GM12878 (cell line): Measurements from ENCODE around the gene RRH. TPM values are rescaled to one million over a fixed set of nuclear protein-coding genes. Genes with fewer than 3 reads are reported as not detected.

Experiments used
- ATAC-seq: fragments of 200-7000 bp; cut with Tn5 transposase; 3 replicates; pipeline ENCODE4 v1.9.1; 2020; ENCODE audit warnings: mild to moderate bottlenecking, moderate library complexity
- BruUV-seq: library from RNA; stranded (reverse); fragments of 400-500 nt; replicated peaks from 2 replicates; lab custom pipeline; 2021; lab: Mats Ljungman, UMichigan
- CTCF ChIA-PET: fragments of 300-600 bp; sonication (Branson Sonifier 250); formaldehyde crosslinking; extraction: SDS; loops from one replicate; lab custom pipeline; 2021; ENCODE audit warnings: inconsistent platforms; lab: Yijun Ruan, JAX
- POLR2A ChIA-PET: fragments of 350-600 bp; formaldehyde crosslinking; extraction: SDS; loops from one replicate; lab custom pipeline; 2021; ENCODE audit warnings: inconsistent platforms; lab: Charles Lee
- RAD21 ChIA-PET: fragments of 300-600 bp; sonication (Branson Sonifier 250); formaldehyde crosslinking; loops from one replicate; lab custom pipeline; 2023; ENCODE audit warnings: antibody characterized with exemption; ENCODE audit not compliant: unreplicated experiment; lab: Charles Lee
- SMC1A ChIA-PET: fragments of 300-600 bp; sonication (Branson Sonifier 250); formaldehyde crosslinking; loops from one replicate; lab custom pipeline; 2023; ENCODE audit not compliant: unreplicated experiment, uncharacterized antibody; lab: Charles Lee
- DNase-seq: peaks from one replicate; pipeline ENCODE4 v3.0.0-alpha.2; 2011; ENCODE audit warnings: low read depth, low spot score
- FAIRE-seq: peaks from 3 replicates; lab custom pipeline; 2011; peaks lifted over from hg19 to GRCh38; lab: Jason Lieb, UNC
- H2AFZ ChIP-seq: 2 replicates; pipeline ENCODE4 v1.6.0; 2011; ENCODE audit warnings: low read depth, low read length, control low read depth; ENCODE audit not compliant: control insufficient read depth
- H3K27ac ChIP-seq: 2 replicates; pipeline ENCODE4 v1.5.1; 2011; ENCODE audit warnings: control low read depth; ENCODE audit not compliant: control insufficient read depth, insufficient read depth
- H3K27me3 ChIP-seq, 2 experiments: replicated peaks in 1 of 2; 2 replicates each; pipeline versions ENCODE4 v1.6.0 to v1.6.1; 2011; ENCODE audit warnings: low read length in 1 of 2; ENCODE audit not compliant: control insufficient read depth in 2 of 2, insufficient read depth in 2 of 2
- H3K36me3 ChIP-seq, 2 experiments: 2 replicates each; pipeline ENCODE4 v1.5.1; 2011; ENCODE audit warnings: low read length in 1 of 2; ENCODE audit not compliant: control insufficient read depth in 2 of 2, insufficient read depth in 2 of 2
- H3K4me1 ChIP-seq: 2 replicates; pipeline ENCODE4 v1.6.1; 2011; ENCODE audit warnings: mild to moderate bottlenecking, low read length, moderate library complexity, mixed read lengths; ENCODE audit not compliant: control insufficient read depth, insufficient read depth
- H3K4me2 ChIP-seq: 2 replicates; pipeline ENCODE4 v1.6.0; 2011; ENCODE audit warnings: control low read depth; ENCODE audit not compliant: control insufficient read depth, insufficient read depth
- H3K4me3 ChIP-seq: fragments of 200-600 bp; sonication (generic); 2 replicates; pipeline ENCODE4 v1.5.1; 2016
- H3K79me2 ChIP-seq: 2 replicates; pipeline ENCODE4 v1.6.0; 2011; ENCODE audit warnings: low read length; ENCODE audit not compliant: control insufficient read depth, insufficient read depth
- H3K9ac ChIP-seq: 2 replicates; pipeline ENCODE4 v1.8.0; 2011; ENCODE audit warnings: low read length, control low read depth, mixed read lengths; ENCODE audit not compliant: control insufficient read depth, insufficient read depth
- H3K9me3 ChIP-seq: replicated peaks from 3 replicates; pipeline ENCODE4 v1.5.1; 2011; ENCODE audit warnings: mild to moderate bottlenecking, low read length; ENCODE audit not compliant: control insufficient read depth, insufficient read depth
- H4K20me1 ChIP-seq: 2 replicates; pipeline ENCODE4 v1.6.0; 2011; ENCODE audit not compliant: control insufficient read depth, insufficient read depth
- MTA2 ChIP-seq: fragments of 450-650 bp; IDR thresholded peaks from 2 replicates; pipeline ENCODE4 v1.6.1; 2016; ENCODE audit warnings: low read depth, mild to moderate bottlenecking, moderate library complexity
- NFXL1 ChIP-seq: fragments of 450-650 bp; IDR thresholded peaks from 2 replicates; pipeline ENCODE4 v1.6.1; 2017; ENCODE audit warnings: antibody characterized with exemption, mild to moderate bottlenecking, borderline replicate concordance
- NFYA ChIP-seq: IDR thresholded peaks from 2 replicates; pipeline ENCODE4 v1.6.1; 2011; ENCODE audit warnings: low read depth, mild to moderate bottlenecking, low read length, improper control_type of control experiment, borderline replicate concordance
- ZNF217 ChIP-seq: fragments of 450-650 bp; IDR thresholded peaks from 2 replicates; pipeline ENCODE4 v1.6.1; 2017; ENCODE audit warnings: antibody characterized with exemption, mild to moderate bottlenecking
- WGBS: methylation state at CpG from one replicate; pipeline ENCODE4 v1.1.6; 2016; ENCODE audit warnings: low lambda C conversion rate; ENCODE audit not compliant: insufficient replicate concordance, insufficient coverage; ENCODE audit errors: missing lambda C conversion rate; 5-methylcytosine and 5-hydroxymethylcytosine counted together
- in situ Hi-C: fragments of 300-500 bp; cut with MboI; formaldehyde crosslinking; loops from 9 replicates; pipeline ENCODE4 v1.14.3; 2018; ENCODE audit warnings: mixed read lengths
- intact Hi-C: fragments of 100-400 bp; cut with micrococcal nuclease; formaldehyde crosslinking; loops from one replicate; pipeline ENCODE4 v1.14.2; 2022; ENCODE audit not compliant: unreplicated experiment
- polyA plus RNA-seq, 11 experiments: library from polyadenylated mRNA; depleted of rRNA in 4 of 11; unstranded in 6 of 11; stranded (reverse) in 5 of 11; fragments of >200 nt; fragmentation: Nextera tagmentation in 4 of 11; fragmentation: Illumina TruSeq in 1 of 11; extraction: Ambion mirVana in 4 of 11; extraction: Trizol in 1 of 11; gene quantifications; 1 replicate in 1 of 11; 2 replicates in 10 of 11; pipeline versions ENCODE4 v1.2.1 to v1.2.3, GENCODE V29; 2011 to 2016; ENCODE audit warnings: inconsistent platforms in 2 of 11, missing spikeins in 2 of 11, low read depth in 1 of 11
- total RNA-seq, 4 experiments: library from RNA; depleted of rRNA in 3 of 4; stranded (reverse); fragments of >200 nt in 3 of 4; fragmentation: Illumina TruSeq in 1 of 4; extraction: Trizol in 1 of 4; gene quantifications; 2 replicates each; pipeline versions ENCODE4 v1.2.1 to v1.2.3, GENCODE V29; 2013 to 2021
- TF ChIP-seq, protein P1 (sequence below): fragments of 150-350 bp; IDR thresholded peaks from 2 replicates; pipeline ENCODE4 v1.6.1; 2014; ENCODE audit warnings: mild to moderate bottlenecking, low read depth, low read length
- TF ChIP-seq, protein P2 (sequence below): fragments of 450-650 bp; conservative IDR thresholded peaks from 2 replicates; pipeline ENCODE4 v1.6.1; 2017; ENCODE audit warnings: mild to moderate bottlenecking, moderate library complexity

RRH gene
- total and polyA plus RNA-seq, 10 of the 15 experiments (the other 5 are each of a cell fraction or from before 2014, with no cell fraction given), result 0.06 to 0.24 (median 0.12) TPM; not detected in 6

DNA sequence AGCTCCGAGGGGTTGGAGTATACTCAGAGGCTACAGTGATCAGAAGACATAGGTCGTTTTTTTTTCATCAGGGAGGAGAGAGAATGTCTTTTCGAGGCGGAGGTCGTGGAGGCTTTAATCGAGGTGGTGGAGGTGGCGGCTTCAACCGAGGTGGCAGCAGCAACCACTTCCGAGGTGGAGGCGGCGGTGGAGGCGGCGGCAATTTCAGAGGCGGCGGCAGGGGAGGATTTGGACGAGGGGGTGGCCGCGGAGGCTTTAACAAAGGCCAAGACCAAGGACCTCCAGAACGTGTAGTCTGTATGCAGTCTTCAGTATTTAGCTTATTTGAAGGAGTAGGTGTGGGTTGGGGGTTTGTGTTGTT is 11.7 kb upstream of the RRH start:
- BruUV-seq, result no TSS peak
- Histone ChIP-seq H2AFZ (peak overlapping the region; percentile 97), H3K27ac (peak overlapping the region; percentile 91), H3K4me3 (peak overlapping the region; percentile 96), H3K9ac (peak overlapping the region; percentile 89), H3K4me1 (no peaks in the 10 kb centered on the region), H3K9me3 (no peaks in the 10 kb centered on the region), H3K27me3 (no peaks in the 10 kb centered on the region), H3K4me2 (peak overlapping the region; percentile 80), H3K79me2 (peaks cover 27% of the 10 kb centered on the region), H3K36me3 (peaks cover 0 to 2% of the 10 kb centered on the region in 2 experiments; a peak in 3 of 4 replicates), H4K20me1 (no peaks in the 10 kb centered on the region)
- intact Hi-C loops (loop anchor here (5.0 to 10.0 kb wide), 3 partner anchors 176 to 379 kb away; partner anchors contain the start of genes ELOVL6 and MCUB), in situ Hi-C loops (no loop called here)
- SMC1A ChIA-PET, result interaction anchor here (1.3 kb wide), 2 partner anchors 10 to 388 kb away, joined by 3 read pairs; no protein-coding TSS in a partner anchor
- no peak for FAIRE-seq
- DNase-seq, result no peak
- peak; percentile 35 for ATAC-seq
- POLR2A ChIA-PET, result no interaction called here
- RAD21 ChIA-PET, result interaction anchor here (0.6 kb wide), 1 partner anchor 132 kb away, joined by 3 read pairs; no protein-coding TSS in a partner anchor
- TF ChIP-seq, protein P1, sequence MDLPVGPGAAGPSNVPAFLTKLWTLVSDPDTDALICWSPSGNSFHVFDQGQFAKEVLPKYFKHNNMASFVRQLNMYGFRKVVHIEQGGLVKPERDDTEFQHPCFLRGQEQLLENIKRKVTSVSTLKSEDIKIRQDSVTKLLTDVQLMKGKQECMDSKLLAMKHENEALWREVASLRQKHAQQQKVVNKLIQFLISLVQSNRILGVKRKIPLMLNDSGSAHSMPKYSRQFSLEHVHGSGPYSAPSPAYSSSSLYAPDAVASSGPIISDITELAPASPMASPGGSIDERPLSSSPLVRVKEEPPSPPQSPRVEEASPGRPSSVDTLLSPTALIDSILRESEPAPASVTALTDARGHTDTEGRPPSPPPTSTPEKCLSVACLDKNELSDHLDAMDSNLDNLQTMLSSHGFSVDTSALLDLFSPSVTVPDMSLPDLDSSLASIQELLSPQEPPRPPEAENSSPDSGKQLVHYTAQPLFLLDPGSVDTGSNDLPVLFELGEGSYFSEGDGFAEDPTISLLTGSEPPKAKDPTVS, result no peak
- TF ChIP-seq ZNF217 (no peak), MTA2 (no peak), NFXL1 (no peak), NFYA (no peak)
- TF ChIP-seq, protein P2, sequence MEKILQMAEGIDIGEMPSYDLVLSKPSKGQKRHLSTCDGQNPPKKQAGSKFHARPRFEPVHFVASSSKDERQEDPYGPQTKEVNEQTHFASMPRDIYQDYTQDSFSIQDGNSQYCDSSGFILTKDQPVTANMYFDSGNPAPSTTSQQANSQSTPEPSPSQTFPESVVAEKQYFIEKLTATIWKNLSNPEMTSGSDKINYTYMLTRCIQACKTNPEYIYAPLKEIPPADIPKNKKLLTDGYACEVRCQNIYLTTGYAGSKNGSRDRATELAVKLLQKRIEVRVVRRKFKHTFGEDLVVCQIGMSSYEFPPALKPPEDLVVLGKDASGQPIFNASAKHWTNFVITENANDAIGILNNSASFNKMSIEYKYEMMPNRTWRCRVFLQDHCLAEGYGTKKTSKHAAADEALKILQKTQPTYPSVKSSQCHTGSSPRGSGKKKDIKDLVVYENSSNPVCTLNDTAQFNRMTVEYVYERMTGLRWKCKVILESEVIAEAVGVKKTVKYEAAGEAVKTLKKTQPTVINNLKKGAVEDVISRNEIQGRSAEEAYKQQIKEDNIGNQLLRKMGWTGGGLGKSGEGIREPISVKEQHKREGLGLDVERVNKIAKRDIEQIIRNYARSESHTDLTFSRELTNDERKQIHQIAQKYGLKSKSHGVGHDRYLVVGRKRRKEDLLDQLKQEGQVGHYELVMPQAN, result 0 out of 2 replicates have a peak, but pooled peaks have one; percentile 14
- 0% methylated on average over 19 of the region's 19 CpGs for WGBS
- CTCF ChIA-PET, result interaction anchor here (0.5 to 2.3 kb wide), 4 partner anchors 11 to 1822 kb away, joined by 3 to 10 read pairs (median 6); partner anchors contain the start of genes RRH and SEC24B
